Activated naive CD8-positive, alpha-beta T cell treated with anti-CD3 and anti-CD28 coated beads for 36 hours (primary cell): ENCODE data around the gene FAHD2B. TPM values are rescaled to one million over a fixed set of nuclear protein-coding genes. Genes with fewer than 3 reads are reported as not detected.

ENCODE experiments used
- total RNA-seq, 2 experiments: library from RNA; stranded (reverse); gene quantifications; one replicate each; pipeline ENCODE4 v1.2.3, GENCODE V29; 2021

FAHD2B gene
- total RNA-seq, 2 experiments from 2014 or later: 19.3 to 20.5 TPM

Other genes starting within 250 kb of the FAHD2B start
- 10 to 100 TPM; 22.7 to 25.2 TPM for gene ANKRD39, start 236.9 kb downstream of the FAHD2B start, total RNA-seq
- gene SEMA4C, start 224.8 kb downstream of the FAHD2B start, total RNA-seq: 1 to 10 TPM; 5.9 to 8.3 TPM
- gene FAM178B, start 108.3 kb downstream of the FAHD2B start, total RNA-seq: under 1 TPM; 0.28 to 0.47 TPM
- 10 to 100 TPM; 14.6 to 16.8 TPM for gene ANKRD36, start 18.3 kb upstream of the FAHD2B start, total RNA-seq